SU-DHL-6 (cell line): ENCODE results near the gene C7.

Source experiments
- H2AFZ ChIP-seq: fragments of 200-600 bp; sonication (generic); 2 replicates; pipeline ENCODE4 v1.6.1; 2014; ENCODE audit warnings: low read depth, mild to moderate bottlenecking, moderate library complexity, mixed read lengths, antibody characterized with exemption, low read length; ENCODE audit not compliant: severe bottlenecking
- H3F3A ChIP-seq: fragments of 200-600 bp; shearing (Covaris generic); 2 replicates; pipeline ENCODE4 v1.6.0; 2016; ENCODE audit warnings: antibody characterized with exemption, mild to moderate bottlenecking; ENCODE audit not compliant: insufficient read depth
- H3K27ac ChIP-seq: fragments of 200-600 bp; sonication (generic); 2 replicates; pipeline ENCODE4 v1.5.1; 2016; ENCODE audit warnings: low read depth, mild to moderate bottlenecking, low read length, moderate library complexity, mixed read lengths
- H3K27me3 ChIP-seq: fragments of 200-600 bp; sonication (generic), shearing (Covaris generic); 2 replicates; pipeline ENCODE4 v1.6.0; 2014; ENCODE audit warnings: mild to moderate bottlenecking, low read length
- H3K36me3 ChIP-seq: fragments of 200-600 bp; sonication (generic); 2 replicates; pipeline ENCODE4 v1.6.1; 2014; ENCODE audit warnings: mild to moderate bottlenecking, low read length, mixed read lengths
- H3K4me2 ChIP-seq: fragments of 300-600, 200-600 bp; shearing (Covaris generic), sonication (generic); 2 replicates; pipeline ENCODE4 v1.6.0; 2014; ENCODE audit warnings: low read length, low read depth, mild to moderate bottlenecking; ENCODE audit not compliant: poor library complexity, severe bottlenecking
- H3K4me3 ChIP-seq: fragments of 200-600 bp; sonication (generic); 2 replicates; pipeline ENCODE4 v1.5.1; 2014; ENCODE audit warnings: antibody characterized with exemption, low read length, mild to moderate bottlenecking, mixed read lengths; ENCODE audit not compliant: insufficient read depth, poor library complexity, severe bottlenecking
- H3K79me2 ChIP-seq: fragments of 200-600 bp; sonication (generic); 2 replicates; pipeline ENCODE4 v1.6.1; 2014; ENCODE audit warnings: mild to moderate bottlenecking, low read length, moderate library complexity; ENCODE audit not compliant: insufficient read depth
- H3K9ac ChIP-seq: fragments of 200-600 bp; sonication (generic); 2 replicates; pipeline ENCODE4 v1.7.0; 2014; ENCODE audit warnings: mild to moderate bottlenecking, low read length
- H3K9me2 ChIP-seq: fragments of 200-600 bp; sonication (generic); replicated peaks from 2 replicates; pipeline ENCODE4 v1.6.1; 2014; ENCODE audit warnings: low read length; ENCODE audit not compliant: insufficient read depth
- H3K9me3 ChIP-seq: fragments of 200-600 bp; sonication (generic); 2 replicates; pipeline ENCODE4 v1.6.1; 2014; ENCODE audit warnings: low read length, mixed read lengths; ENCODE audit not compliant: insufficient read depth
- H4K20me1 ChIP-seq: fragments of 200-600 bp; sonication (generic); 2 replicates; pipeline ENCODE4 v1.6.1; 2014; ENCODE audit warnings: low read depth, mild to moderate bottlenecking, antibody characterized with exemption, low read length, moderate library complexity, mixed read lengths
- EZH2phosphoT487 ChIP-seq: fragments of 200-600 bp; sonication (generic), shearing (Covaris generic); conservative IDR thresholded peaks from 2 replicates; pipeline ENCODE4 v1.6.1; 2018; ENCODE audit warnings: mild to moderate bottlenecking, antibody characterized with exemption, low read length, moderate library complexity, mixed read lengths
- TF ChIP-seq, protein P1 (sequence below): fragments of 200-600 bp; sonication (generic); IDR thresholded peaks from one replicate; pipeline ENCODE4 v1.5.1; 2017; ENCODE audit warnings: antibody characterized with exemption, mild to moderate bottlenecking, low read length, moderate library complexity; ENCODE audit not compliant: insufficient read depth, poor library complexity, severe bottlenecking

The C7 gene

DNA sequence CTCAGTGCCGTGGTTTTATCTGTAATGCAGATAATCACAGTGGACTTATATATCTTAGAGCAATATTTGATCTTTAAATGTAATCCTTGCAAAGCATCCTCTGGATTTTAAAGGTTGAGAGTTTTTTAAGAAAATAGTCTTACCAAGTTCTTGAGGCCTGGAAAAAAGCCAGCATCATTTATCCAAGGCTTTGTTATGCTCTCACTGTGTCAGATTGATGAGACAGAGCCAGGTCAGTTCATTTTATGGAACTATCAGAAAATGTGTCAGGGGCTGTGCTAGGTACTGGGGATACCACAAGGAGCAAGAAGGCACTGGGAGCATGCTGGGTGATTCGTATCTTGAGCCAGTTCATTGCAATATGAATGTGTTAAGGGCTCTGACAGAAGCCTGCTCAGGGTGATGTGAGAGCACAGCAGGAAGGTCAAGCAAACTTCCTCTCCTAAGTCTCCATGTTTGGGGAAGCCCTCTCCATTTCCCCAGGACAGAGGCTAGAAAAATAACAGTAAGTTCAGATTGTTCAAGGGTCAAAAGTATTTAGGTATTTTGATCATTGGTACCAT is 19.7 kb downstream of the C7 start:
- H3F3A ChIP-seq: no peaks in the 10 kb centered on the region
- H2AFZ ChIP-seq: no peak overlapping the region
- no peak overlapping the region for H3K4me3 ChIP-seq
- H3K36me3 ChIP-seq: no peaks in the 10 kb centered on the region
- H3K4me2 ChIP-seq: no peak overlapping the region
- H3K9me2 ChIP-seq: no peaks in the 10 kb centered on the region
- no peaks in the 10 kb centered on the region for H3K79me2 ChIP-seq
- no peak for TF ChIP-seq EZH2phosphoT487
- H3K9me3 ChIP-seq: no peaks in the 10 kb centered on the region; the same call in 1 of the 2 replicates
- no peak overlapping the region for H3K9ac ChIP-seq
- H4K20me1 ChIP-seq: no peaks in the 10 kb centered on the region
- H3K27me3 ChIP-seq: no peaks in the 10 kb centered on the region
- H3K27ac ChIP-seq: no peak overlapping the region

DNA sequence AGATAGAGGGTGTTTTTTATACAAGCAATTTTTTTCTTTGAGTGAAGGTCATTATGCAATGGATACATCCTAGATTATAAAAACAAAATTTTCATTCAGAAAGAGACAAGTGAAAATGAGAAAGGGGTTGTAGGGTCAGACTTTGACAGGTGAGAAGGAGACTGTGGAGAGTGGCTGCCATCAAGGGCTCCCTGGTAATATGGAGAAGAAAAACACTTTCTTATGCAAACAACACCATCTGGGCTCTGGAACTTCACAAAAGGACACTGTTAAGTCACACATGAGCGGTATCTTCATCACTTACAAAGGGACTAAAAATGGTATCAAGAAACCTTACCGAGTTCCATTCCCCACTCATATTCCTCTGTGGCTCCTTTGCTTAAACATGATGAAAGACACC is 23.5 kb downstream of the C7 start:
- Histone ChIP-seq H3K4me2 (no peak overlapping the region), H3K27me3 (no peaks in the 10 kb centered on the region), H3K36me3 (no peaks in the 10 kb centered on the region), H2AFZ (no peak overlapping the region), H4K20me1 (no peaks in the 10 kb centered on the region), H3K27ac (no peak overlapping the region), H3K9me2 (no peaks in the 10 kb centered on the region), H3K79me2 (no peaks in the 10 kb centered on the region), H3K4me3 (no peak overlapping the region), H3K9ac (no peak overlapping the region), H3K9me3 (no peaks in the 10 kb centered on the region), H3F3A (no peaks in the 10 kb centered on the region)
- no peak for TF ChIP-seq EZH2phosphoT487
- TF ChIP-seq, protein P1, sequence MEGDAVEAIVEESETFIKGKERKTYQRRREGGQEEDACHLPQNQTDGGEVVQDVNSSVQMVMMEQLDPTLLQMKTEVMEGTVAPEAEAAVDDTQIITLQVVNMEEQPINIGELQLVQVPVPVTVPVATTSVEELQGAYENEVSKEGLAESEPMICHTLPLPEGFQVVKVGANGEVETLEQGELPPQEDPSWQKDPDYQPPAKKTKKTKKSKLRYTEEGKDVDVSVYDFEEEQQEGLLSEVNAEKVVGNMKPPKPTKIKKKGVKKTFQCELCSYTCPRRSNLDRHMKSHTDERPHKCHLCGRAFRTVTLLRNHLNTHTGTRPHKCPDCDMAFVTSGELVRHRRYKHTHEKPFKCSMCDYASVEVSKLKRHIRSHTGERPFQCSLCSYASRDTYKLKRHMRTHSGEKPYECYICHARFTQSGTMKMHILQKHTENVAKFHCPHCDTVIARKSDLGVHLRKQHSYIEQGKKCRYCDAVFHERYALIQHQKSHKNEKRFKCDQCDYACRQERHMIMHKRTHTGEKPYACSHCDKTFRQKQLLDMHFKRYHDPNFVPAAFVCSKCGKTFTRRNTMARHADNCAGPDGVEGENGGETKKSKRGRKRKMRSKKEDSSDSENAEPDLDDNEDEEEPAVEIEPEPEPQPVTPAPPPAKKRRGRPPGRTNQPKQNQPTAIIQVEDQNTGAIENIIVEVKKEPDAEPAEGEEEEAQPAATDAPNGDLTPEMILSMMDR: no peak

DNA sequence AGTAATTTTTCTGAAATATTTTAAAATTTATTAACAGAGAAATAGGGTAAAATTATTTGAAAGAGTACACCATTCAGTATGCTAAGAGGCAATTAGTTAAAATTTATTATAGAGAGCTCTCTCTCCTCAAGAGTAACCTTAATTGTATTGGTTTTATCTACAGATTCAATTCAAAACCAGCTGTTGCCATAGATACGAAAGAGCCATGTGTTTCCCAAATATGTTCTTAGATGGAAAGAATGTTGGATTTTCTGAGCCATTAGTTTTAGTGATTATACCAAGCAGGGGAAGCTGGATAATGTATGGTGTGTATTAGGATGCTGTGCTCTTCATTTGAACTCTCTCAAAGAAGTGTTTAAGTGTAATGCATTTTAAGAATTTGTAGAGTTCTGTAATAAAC is 27.8 kb downstream of the C7 start:
- Histone ChIP-seq H3K9me3 (no peaks in the 10 kb centered on the region), H3K27me3 (no peaks in the 10 kb centered on the region), H3K9ac (no peak overlapping the region), H3K4me2 (no peak overlapping the region), H4K20me1 (no peaks in the 10 kb centered on the region), H3K4me3 (no peak overlapping the region), H3K9me2 (no peaks in the 10 kb centered on the region), H2AFZ (no peak overlapping the region), H3K27ac (no peak overlapping the region), H3K79me2 (no peaks in the 10 kb centered on the region), H3K36me3 (no peaks in the 10 kb centered on the region), H3F3A (no peaks in the 10 kb centered on the region)
- no peak for TF ChIP-seq EZH2phosphoT487
- TF ChIP-seq, protein P1: no peak

DNA sequence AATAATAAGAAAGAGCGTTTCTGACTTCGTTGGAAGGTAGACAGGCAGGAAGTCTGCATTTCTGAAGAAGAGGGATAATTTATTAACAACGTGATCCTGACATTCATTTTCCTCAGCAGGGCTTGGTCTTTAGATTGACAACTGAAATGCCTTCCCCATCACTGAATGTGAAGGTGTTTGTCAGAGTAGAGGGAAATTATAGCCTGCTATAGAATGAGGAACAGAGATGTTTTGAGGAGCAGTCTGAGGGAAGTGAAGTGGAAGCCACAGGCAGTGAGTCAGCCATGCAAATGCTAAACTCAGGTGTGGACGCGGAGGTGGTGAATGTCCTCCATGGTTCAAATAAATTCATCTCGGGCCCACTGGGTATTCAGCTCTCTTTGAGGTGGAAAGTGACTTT is 30.5 kb downstream of the C7 start:
- no peaks in the 10 kb centered on the region for H4K20me1 ChIP-seq
- TF ChIP-seq, protein P1: no peak
- no peak for TF ChIP-seq EZH2phosphoT487
- H3K27me3 ChIP-seq: no peaks in the 10 kb centered on the region
- H3K4me2 ChIP-seq: no peak overlapping the region
- H3K9me3 ChIP-seq: no peaks in the 10 kb centered on the region
- H2AFZ ChIP-seq: no peak overlapping the region
- no peak overlapping the region for H3K9ac ChIP-seq
- H3K27ac ChIP-seq: no peak overlapping the region
- H3K79me2 ChIP-seq: no peaks in the 10 kb centered on the region
- H3K9me2 ChIP-seq: no peaks in the 10 kb centered on the region
- H3K4me3 ChIP-seq: no peak overlapping the region
- no peaks in the 10 kb centered on the region for H3F3A ChIP-seq
- no peaks in the 10 kb centered on the region for H3K36me3 ChIP-seq
